ENCODE measurements around the gene CCN6. TPM values are rescaled to one million over a fixed set of nuclear protein-coding genes. Genes with fewer than 3 reads are reported as not detected.

Gene CCN6
- total RNA-seq, 1 donor from 2014 or later: not detected

- H3K27me3 ChIP-seq (ENCODE audit: low read depth): no peaks in the 10 kb centered on the region
- peak overlapping the region; percentile 58 for H3K27ac ChIP-seq (replicated peaks)
- peaks cover 63% of the 10 kb centered on the region for H3K4me1 ChIP-seq
- H3K9me3 ChIP-seq (replicated peaks): no peaks in the 10 kb centered on the region
- peak; percentile 40 for DNase-seq
- TF ChIP-seq CTCF (IDR thresholded peaks at IDR 0.05; ENCODE audit: borderline replicate concordance): no peak
- no peak overlapping the region for H3K4me3 ChIP-seq
- H3K36me3 ChIP-seq: no peaks in the 10 kb centered on the region
- intact Hi-C loops (cut with micrococcal nuclease): no loop called here
These were observed 37.6 kb upstream of the CCN6 start for GRCh38 chr6:112016320-112016719.

- intact Hi-C loops (cut with micrococcal nuclease): no loop called here
- Histone ChIP-seq H3K27ac (replicated peaks) (peak overlapping the region; percentile 58), H3K4me1 (peaks cover 63% of the 10 kb centered on the region)
These were observed 36.7 kb upstream of the CCN6 start for GRCh38 chr6:112017169-112017568.

GRCh38 chr6:112017760-112018537 is 36.0 kb upstream of the CCN6 start:
- intact Hi-C loops (cut with micrococcal nuclease): no loop called here
- TF ChIP-seq CTCF (IDR thresholded peaks at IDR 0.05; ENCODE audit: borderline replicate concordance): no peak
- Histone ChIP-seq H3K9me3 (replicated peaks) (no peaks in the 10 kb centered on the region), H3K4me3 (peak overlapping the region; percentile 17), H3K27me3 (ENCODE audit: low read depth) (no peaks in the 10 kb centered on the region), H3K4me1 (peaks cover 63% of the 10 kb centered on the region), H3K27ac (replicated peaks) (peak overlapping the region; percentile 78), H3K36me3 (no peaks in the 10 kb centered on the region)
- no peak for DNase-seq

More at GRCh38 chr6:112017169-112017568, 36.7 kb upstream of the CCN6 start:
- no peaks in the 10 kb centered on the region for H3K36me3 ChIP-seq
- H3K27me3 ChIP-seq (ENCODE audit: low read depth): no peaks in the 10 kb centered on the region
- TF ChIP-seq CTCF (IDR thresholded peaks at IDR 0.05; ENCODE audit: borderline replicate concordance): no peak
- DNase-seq: no peak
- H3K4me3 ChIP-seq: no peak overlapping the region
- no peaks in the 10 kb centered on the region for H3K9me3 ChIP-seq (replicated peaks)

GRCh38 chr6:112018619-112019416 is 35.1 kb upstream of the CCN6 start:
- peak overlapping the region; percentile 78 for H3K27ac ChIP-seq (replicated peaks)
- intact Hi-C loops (cut with micrococcal nuclease): no loop called here
- TF ChIP-seq CTCF (IDR thresholded peaks at IDR 0.05; ENCODE audit: borderline replicate concordance): no peak
- DNase-seq: peak; percentile 44
- H3K9me3 ChIP-seq (replicated peaks): peaks cover 3% of the 10 kb centered on the region
- H3K36me3 ChIP-seq: no peaks in the 10 kb centered on the region
- H3K27me3 ChIP-seq (ENCODE audit: low read depth): no peaks in the 10 kb centered on the region
- peaks cover 61% of the 10 kb centered on the region for H3K4me1 ChIP-seq
- H3K4me3 ChIP-seq: peak overlapping the region; percentile 17

- H3K27ac ChIP-seq (replicated peaks): peak overlapping the region; percentile 78
These were observed 34.3 kb upstream of the CCN6 start for GRCh38 chr6:112019589-112019988.

More at GRCh38 chr6:112019589-112019988, 34.3 kb upstream of the CCN6 start:
- H3K36me3 ChIP-seq: no peaks in the 10 kb centered on the region
- no peaks in the 10 kb centered on the region for H3K27me3 ChIP-seq (ENCODE audit: low read depth)
- DNase-seq: no peak
- intact Hi-C loops (cut with micrococcal nuclease): no loop called here
- H3K4me3 ChIP-seq: no peak overlapping the region
- TF ChIP-seq CTCF (IDR thresholded peaks at IDR 0.05; ENCODE audit: borderline replicate concordance): no peak
- peaks cover 53% of the 10 kb centered on the region for H3K4me1 ChIP-seq
- peaks cover 6% of the 10 kb centered on the region for H3K9me3 ChIP-seq (replicated peaks)

All from left ventricle myocardium inferior (tissue), 1 donor.